WTC11 (cell line): ENCODE data around the gene EHF. TPM values are rescaled to one million over a fixed set of nuclear protein-coding genes. Genes with fewer than 3 reads are reported as not detected.

ENCODE experiments used
- ATAC-seq: fragments of 200-7000 bp; cut with Tn5 transposase; 2 replicates; pipeline ENCODE4 v1.10.0; 2021; ENCODE audit warnings: mild to moderate bottlenecking, moderate library complexity
- CTCF ChIA-PET: fragments of 300-600 bp; sonication (Branson Sonifier 250); formaldehyde crosslinking; loops from one replicate; lab custom pipeline; 2021; ENCODE audit warnings: antibody characterized with exemption; lab: Charles Lee
- POLR2A ChIA-PET: fragments of 350-600 bp; sonication (Branson Sonifier 250); formaldehyde crosslinking; loops from one replicate; lab custom pipeline; 2021; ENCODE audit warnings: antibody characterized with exemption; lab: Charles Lee
- DNase-seq: peaks from one replicate; pipeline ENCODE4 v3.0.0; 2021; ENCODE audit warnings: low spot score
- H3K27ac Mint-ChIP-seq: 2 replicates; pipeline ENCODE4 v1.8.0; 2021; ENCODE audit warnings: mixed read lengths
- H3K27me3 Mint-ChIP-seq: 2 replicates; pipeline ENCODE4 v1.8.0; 2021; ENCODE audit warnings: low read depth, mild to moderate bottlenecking, moderate library complexity, mixed read lengths
- H3K36me3 Mint-ChIP-seq: 2 replicates; pipeline ENCODE4 v1.8.0; 2021; ENCODE audit warnings: mixed read lengths
- H3K4me1 Mint-ChIP-seq: 2 replicates; pipeline ENCODE4 v1.8.0; 2022; ENCODE audit warnings: mixed read lengths
- H3K4me3 Mint-ChIP-seq: 2 replicates; pipeline ENCODE4 v1.8.0; 2021; ENCODE audit warnings: mild to moderate bottlenecking, moderate library complexity, mixed read lengths
- H3K9me3 Mint-ChIP-seq: 2 replicates; pipeline ENCODE4 v1.8.0; 2021; ENCODE audit warnings: mixed read lengths
- CREB1 ChIP-seq: sonication (generic); formaldehyde crosslinking; IDR thresholded peaks from 2 replicates; pipeline ENCODE4 v1.8.0; 2023; ENCODE audit warnings: mild to moderate bottlenecking, missing genetic modification reagents
- FOXJ3 ChIP-seq: sonication (generic); formaldehyde crosslinking; IDR thresholded peaks from 2 replicates; pipeline ENCODE4 v1.9.0; 2021; ENCODE audit warnings: missing genetic modification reagents, mild to moderate bottlenecking, borderline replicate concordance
- HMGXB4 ChIP-seq: sonication (generic); formaldehyde crosslinking; IDR thresholded peaks from 2 replicates; pipeline ENCODE4 v1.8.1; 2023; ENCODE audit warnings: mild to moderate bottlenecking, moderate library complexity, missing genetic modification reagents
- MLX ChIP-seq: sonication (generic); formaldehyde crosslinking; IDR thresholded peaks from 2 replicates; pipeline ENCODE4 v1.8.1; 2023; ENCODE audit warnings: mild to moderate bottlenecking, missing genetic modification reagents, moderate library complexity
- MXD4 ChIP-seq: fragments of 250-450 bp; sonication (Bioruptor Pico); IDR thresholded peaks from 2 replicates; pipeline ENCODE4 v1.8.0; 2021; ENCODE audit warnings: mild to moderate bottlenecking, moderate library complexity, borderline replicate concordance
- NR1H2 ChIP-seq: sonication (generic); formaldehyde crosslinking; IDR thresholded peaks from 2 replicates; pipeline ENCODE4 v1.9.0; 2021; ENCODE audit warnings: mild to moderate bottlenecking, moderate library complexity, missing genetic modification reagents
- NR2C2 ChIP-seq: sonication (generic); formaldehyde crosslinking; IDR thresholded peaks from 2 replicates; pipeline ENCODE4 v1.8.0; 2022; ENCODE audit warnings: mild to moderate bottlenecking, missing genetic modification reagents
- TEAD1 ChIP-seq: sonication (generic); formaldehyde crosslinking; IDR thresholded peaks from 2 replicates; pipeline ENCODE4 v1.8.0; 2022; ENCODE audit warnings: mild to moderate bottlenecking, missing genetic modification reagents
- ZNF232 ChIP-seq: sonication (generic); formaldehyde crosslinking; IDR thresholded peaks from 2 replicates; pipeline ENCODE4 v1.8.0; 2022; ENCODE audit warnings: mild to moderate bottlenecking, missing genetic modification reagents
- ZNF423 ChIP-seq: fragments of 250-450 bp; sonication (Bioruptor Pico); IDR thresholded peaks from 2 replicates; pipeline ENCODE4 v2.1.2; 2022; ENCODE audit warnings: mild to moderate bottlenecking, moderate library complexity
- ZNF425 ChIP-seq: fragments of 250-450 bp; sonication (Bioruptor Pico); conservative IDR thresholded peaks from 2 replicates; pipeline ENCODE4 v1.9.0; 2021; ENCODE audit warnings: mild to moderate bottlenecking
- ZNF512 ChIP-seq: sonication (generic); formaldehyde crosslinking; IDR thresholded peaks from 2 replicates; pipeline ENCODE4 v1.8.1; 2022; ENCODE audit warnings: missing genetic modification reagents, borderline replicate concordance
- ZNF532 ChIP-seq: fragments of 250-450 bp; sonication (Bioruptor Pico); IDR thresholded peaks from 2 replicates; pipeline ENCODE4 v1.9.0; 2021; ENCODE audit warnings: mild to moderate bottlenecking, borderline replicate concordance
- ZSCAN18 ChIP-seq: fragments of 250-450 bp; sonication (Bioruptor Pico); IDR thresholded peaks from 2 replicates; pipeline ENCODE4 v2.1.2; 2022; ENCODE audit warnings: mild to moderate bottlenecking, moderate library complexity
- total RNA-seq: library from RNA; stranded (reverse); gene quantifications from 3 replicates; pipeline ENCODE4 v1.2.3, GENCODE V29; 2021

Gene EHF
- total RNA-seq, 1 experiment from 2014 or later: 0.46 TPM

GRCh38 chr11:34595960-34596644 is 24.8 kb upstream of the EHF start:
- TF ChIP-seq ZNF423 (CRISPR knock-in tag) (no peak), ZNF532 (CRISPR knock-in tag) (no peak), NR1H2 (CRISPR knock-in tag) (no peak), ZNF512 (CRISPR knock-in tag) (no peak), FOXJ3 (CRISPR knock-in tag) (no peak), ZNF425 (no peak), CREB1 (CRISPR knock-in tag) (no peak), TEAD1 (no peak)
- ChIA-PET CTCF (no interaction called here), POLR2A (no interaction called here)
- H3K27me3 Mint-ChIP-seq: peaks cover 4% of the 10 kb centered on the region
- peaks cover 5% of the 10 kb centered on the region; the same call in 1 of the 2 replicates for H3K4me1 Mint-ChIP-seq
- DNase-seq: no peak
- H3K27ac Mint-ChIP-seq: no peak overlapping the region
- H3K36me3 Mint-ChIP-seq: peaks cover 4% of the 10 kb centered on the region; the same call in 1 of the 2 replicates
- peaks cover 37% of the 10 kb centered on the region for H3K9me3 Mint-ChIP-seq
- no peak for ATAC-seq
- no peak overlapping the region for H3K4me3 Mint-ChIP-seq

- Mint-ChIP-seq H3K9me3 (peaks cover 14% of the 10 kb centered on the region), H3K27me3 (no peaks in the 10 kb centered on the region; the same call in 1 of the 2 replicates), H3K27ac (no peak overlapping the region), H3K36me3 (no peaks in the 10 kb centered on the region; the same call in 1 of the 2 replicates), H3K4me3 (no peak overlapping the region), H3K4me1 (peaks cover 5% of the 10 kb centered on the region; the same call in 1 of the 2 replicates)
- ChIA-PET CTCF (no interaction called here), POLR2A (no interaction called here)
- no peak for TF ChIP-seq MXD4
- TF ChIP-seq HMGXB4: no peak
- no peak for TF ChIP-seq ZSCAN18 (CRISPR knock-in tag)
- no peak for TF ChIP-seq ZNF232 (CRISPR knock-in tag)
- no peak for TF ChIP-seq ZNF425
- no peak for TF ChIP-seq NR2C2
- TF ChIP-seq MLX: no peak
- ATAC-seq: no peak
- no peak for DNase-seq
Observed at GRCh38 chr11:34599406-34599945, 21.4 kb upstream of the EHF start.
